Measurements from ENCODE around the gene WNT16.

- no peak for TF ChIP-seq CTCF (IDR thresholded peaks at IDR 0.05)
- no peak for TF ChIP-seq POLR2A (IDR thresholded peaks at IDR 0.05)
Measured at GRCh38 chr7:121304102-121304658, 24.6 kb upstream of the WNT16 start.
